ENCODE results near the gene PDSS2. TPM values are rescaled to one million over a fixed set of nuclear protein-coding genes. Genes with fewer than 3 reads are reported as not detected.
"Not testable (repeated sequence)": the region's sequence is repeated elsewhere in the genome, so short reads cannot be mapped to it uniquely, and the experiment has no call there.

Gene PDSS2
- total RNA-seq, 2 experiments from 2014 or later: 13.7 to 14.1 TPM

GRCh38 chr6:107443608-107444267, 15.6 kb downstream of the PDSS2 start:
- Mint-ChIP-seq H3K4me3 (no peak overlapping the region), H3K27ac (no peak overlapping the region)

GRCh38 chr6:107442938-107443607, 16.3 kb downstream of the PDSS2 start:
- Mint-ChIP-seq H3K36me3 (peaks cover 30% of the 10 kb centered on the region), H3K27ac (no peak overlapping the region), H3K27me3 (no peaks in the 10 kb centered on the region), H3K4me3 (no peak overlapping the region), H3K9me3 (peaks cover 6% of the 10 kb centered on the region), H3K4me1 (peaks cover 14% of the 10 kb centered on the region)
- no peak for DNase-seq

More at GRCh38 chr6:107443608-107444267, 15.6 kb downstream of the PDSS2 start:
- Mint-ChIP-seq H3K9me3 (peaks cover 12% of the 10 kb centered on the region), H3K4me1 (peaks cover 14% of the 10 kb centered on the region), H3K36me3 (peaks cover 35% of the 10 kb centered on the region), H3K27me3 (no peaks in the 10 kb centered on the region)
- no peak for DNase-seq

DNA sequence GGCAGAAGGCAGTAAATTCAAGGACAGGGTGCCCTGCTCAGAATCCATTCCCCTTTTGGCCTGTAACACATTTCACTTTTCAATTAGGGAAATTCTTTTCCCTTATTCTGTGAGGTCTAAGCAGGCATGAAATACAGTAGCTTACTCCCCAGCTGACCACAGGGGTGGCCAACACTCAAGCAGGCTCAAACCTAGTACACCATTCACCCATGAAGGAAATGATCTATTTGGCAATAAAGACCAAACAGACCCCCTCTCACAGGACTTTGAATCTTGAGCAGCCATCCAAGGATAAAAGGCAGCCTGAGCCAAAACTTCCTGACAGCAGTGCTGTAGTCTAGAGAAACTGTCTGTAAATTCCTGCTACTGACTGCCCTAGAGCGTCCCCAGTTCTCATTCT, 17.7 kb downstream of the PDSS2 start:
- Mint-ChIP-seq H3K36me3 (peaks cover 17% of the 10 kb centered on the region), H3K27ac (no peak overlapping the region), H3K4me1 (peaks cover 18% of the 10 kb centered on the region), H3K4me3 (no peak overlapping the region), H3K9me3 (peaks cover 1% of the 10 kb centered on the region), H3K27me3 (no peaks in the 10 kb centered on the region)
- no peak for DNase-seq

GRCh38 chr6:107440936-107441335, 18.4 kb downstream of the PDSS2 start:
- peaks cover 20% of the 10 kb centered on the region for H3K4me1 Mint-ChIP-seq

DNA sequence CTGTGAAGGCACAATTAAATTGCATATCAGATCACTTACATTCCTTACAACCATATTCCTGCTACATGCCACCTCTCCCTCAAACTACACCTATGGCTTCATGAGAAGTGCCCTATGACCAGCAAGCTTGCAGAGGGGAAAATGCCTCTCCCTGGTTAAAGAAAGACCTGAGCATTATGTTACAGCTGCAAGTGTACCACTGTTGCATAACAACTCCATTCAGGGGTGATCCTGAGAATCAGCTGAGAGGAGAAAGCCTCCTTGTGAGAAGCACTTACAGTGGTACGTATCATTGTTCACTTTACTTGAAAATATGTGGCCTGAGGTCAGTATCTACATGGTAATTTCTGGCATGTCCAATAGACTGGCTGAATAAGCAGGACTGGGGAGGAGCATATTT, 20.0 kb downstream of the PDSS2 start:
- Mint-ChIP-seq H3K27ac (no peak overlapping the region), H3K36me3 (peaks cover 7% of the 10 kb centered on the region), H3K27me3 (no peaks in the 10 kb centered on the region), H3K4me3 (no peak overlapping the region), H3K4me1 (peaks cover 23% of the 10 kb centered on the region), H3K9me3 (no peaks in the 10 kb centered on the region)
- no peak for DNase-seq

More at GRCh38 chr6:107440936-107441335, 18.4 kb downstream of the PDSS2 start:
- Mint-ChIP-seq H3K36me3 (peaks cover 11% of the 10 kb centered on the region), H3K27ac (no peak overlapping the region), H3K4me3 (no peak overlapping the region), H3K27me3 (no peaks in the 10 kb centered on the region), H3K9me3 (no peaks in the 10 kb centered on the region)
- no peak for DNase-seq

DNA sequence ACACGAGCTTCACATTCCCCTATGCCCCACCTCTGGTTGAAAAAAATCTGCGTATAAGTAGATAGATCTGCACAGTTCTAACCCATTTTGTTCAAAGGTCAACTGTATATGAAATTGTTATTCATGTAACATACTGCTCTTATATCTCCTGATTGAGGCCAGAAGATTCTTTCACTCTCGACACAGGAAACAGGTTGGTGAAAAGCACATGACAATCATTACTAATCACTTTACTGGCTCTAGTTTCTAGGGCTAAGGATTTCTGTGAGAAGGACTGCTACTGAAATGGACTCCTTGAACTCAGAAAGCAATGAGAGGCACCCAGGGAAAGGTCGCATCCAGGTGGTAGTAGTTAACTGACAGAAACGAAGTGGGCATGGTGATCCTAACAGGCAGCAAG, 21.7 kb downstream of the PDSS2 start:
- H3K4me1 Mint-ChIP-seq: peaks cover 20% of the 10 kb centered on the region
- peaks cover 10% of the 10 kb centered on the region for H3K9me3 Mint-ChIP-seq
- H3K27ac Mint-ChIP-seq: no peak overlapping the region
- no peak overlapping the region for H3K4me3 Mint-ChIP-seq
- peaks cover 18% of the 10 kb centered on the region for H3K36me3 Mint-ChIP-seq
- DNase-seq: no peak
- no peaks in the 10 kb centered on the region for H3K27me3 Mint-ChIP-seq

GRCh38 chr6:107436881-107437280, 22.5 kb downstream of the PDSS2 start:
- no peaks in the 10 kb centered on the region for H3K27me3 Mint-ChIP-seq
- H3K4me3 Mint-ChIP-seq: no peak overlapping the region
- DNase-seq: no peak
- H3K4me1 Mint-ChIP-seq: peaks cover 20% of the 10 kb centered on the region
- H3K9me3 Mint-ChIP-seq: peaks cover 10% of the 10 kb centered on the region
- H3K27ac Mint-ChIP-seq: no peak overlapping the region
- peaks cover 18% of the 10 kb centered on the region for H3K36me3 Mint-ChIP-seq

GRCh38 chr6:107435798-107436197, 23.6 kb downstream of the PDSS2 start:
- no peak for DNase-seq
- Mint-ChIP-seq H3K27ac (no peak overlapping the region), H3K4me3 (no peak overlapping the region), H3K27me3 (no peaks in the 10 kb centered on the region), H3K9me3 (peaks cover 10% of the 10 kb centered on the region), H3K4me1 (peaks cover 14% of the 10 kb centered on the region), H3K36me3 (peaks cover 15% of the 10 kb centered on the region)

- peaks cover 19% of the 10 kb centered on the region for H3K36me3 Mint-ChIP-seq
Measured at GRCh38 chr6:107434812-107435211, 24.6 kb downstream of the PDSS2 start.

GRCh38 chr6:107425951-107426350, 33.4 kb downstream of the PDSS2 start:
- H3K27me3 Mint-ChIP-seq, H3K27ac Mint-ChIP-seq, H3K4me3 Mint-ChIP-seq, DNase-seq, H3K4me1 Mint-ChIP-seq: not testable (repeated sequence)
- H3K9me3 Mint-ChIP-seq: peaks cover 16% of the 10 kb centered on the region
- peaks cover 41% of the 10 kb centered on the region for H3K36me3 Mint-ChIP-seq

More at GRCh38 chr6:107434812-107435211, 24.6 kb downstream of the PDSS2 start:
- Mint-ChIP-seq H3K4me3 (no peak overlapping the region), H3K4me1 (peaks cover 14% of the 10 kb centered on the region), H3K27me3 (no peaks in the 10 kb centered on the region), H3K9me3 (peaks cover 10% of the 10 kb centered on the region), H3K27ac (no peak overlapping the region)
- no peak for DNase-seq

DNA sequence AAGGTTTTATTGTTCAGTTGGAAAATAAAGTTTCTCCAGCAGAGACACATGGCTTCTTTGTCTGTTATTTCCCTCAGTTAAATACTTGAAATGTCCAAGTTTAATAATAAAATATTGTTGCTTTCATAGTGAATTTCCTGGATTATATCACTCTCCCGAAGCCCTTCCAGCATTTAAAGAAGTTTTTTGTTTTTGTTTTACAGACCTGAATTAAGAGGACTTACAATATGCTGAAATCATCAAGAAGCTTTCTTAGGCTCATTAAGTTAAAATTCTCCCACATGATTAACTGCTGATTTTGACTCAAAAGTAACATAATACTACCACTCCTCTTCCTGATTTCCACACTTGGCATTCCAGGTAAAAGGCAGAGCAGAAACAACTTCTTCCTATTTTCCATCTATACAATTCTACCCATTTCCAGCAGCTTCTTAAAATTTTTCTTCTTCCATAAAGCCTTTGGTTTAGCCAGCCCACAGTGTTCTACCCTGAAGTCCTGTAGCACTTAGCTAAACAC, 35.8 kb downstream of the PDSS2 start:
- H3K9me3 Mint-ChIP-seq: peaks cover 16% of the 10 kb centered on the region

GRCh38 chr6:107421696-107422256, 37.6 kb downstream of the PDSS2 start:
- H3K36me3 Mint-ChIP-seq: peaks cover 28% of the 10 kb centered on the region
- H3K27me3 Mint-ChIP-seq: no peaks in the 10 kb centered on the region
- H3K27ac Mint-ChIP-seq: no peak overlapping the region
- H3K9me3 Mint-ChIP-seq: peaks cover 11% of the 10 kb centered on the region
- DNase-seq: no peak
- H3K4me3 Mint-ChIP-seq: no peak overlapping the region
- H3K4me1 Mint-ChIP-seq: peaks cover 14% of the 10 kb centered on the region

More for the DNA sequence above, 35.8 kb downstream of the PDSS2 start:
- H3K4me3 Mint-ChIP-seq: no peak overlapping the region
- peaks cover 12% of the 10 kb centered on the region for H3K4me1 Mint-ChIP-seq
- H3K27me3 Mint-ChIP-seq: no peaks in the 10 kb centered on the region
- H3K36me3 Mint-ChIP-seq: peaks cover 34% of the 10 kb centered on the region
- DNase-seq: no peak
- H3K27ac Mint-ChIP-seq: no peak overlapping the region

DNA sequence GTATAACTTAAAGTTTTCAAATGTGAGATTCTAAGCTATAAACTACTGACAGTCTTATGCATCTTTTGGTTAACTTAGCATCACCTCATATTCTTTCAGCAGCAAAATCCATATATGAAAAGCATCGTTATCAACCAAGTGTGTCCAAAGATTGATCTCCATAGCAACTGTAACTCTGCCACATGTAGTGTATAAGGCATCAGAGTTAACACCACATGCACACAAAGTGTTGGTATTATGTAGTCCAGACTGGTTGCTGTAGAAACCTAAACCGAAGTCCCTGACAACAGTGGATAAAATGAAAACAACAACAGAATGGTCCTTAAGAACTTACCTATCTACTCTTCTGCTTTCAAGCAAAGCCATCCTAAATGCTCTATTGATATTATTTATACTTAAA, 39.6 kb downstream of the PDSS2 start:
- no peak overlapping the region for H3K4me3 Mint-ChIP-seq
- H3K27ac Mint-ChIP-seq: no peak overlapping the region
- H3K4me1 Mint-ChIP-seq: peaks cover 15% of the 10 kb centered on the region
- H3K27me3 Mint-ChIP-seq: no peaks in the 10 kb centered on the region
- peaks cover 2% of the 10 kb centered on the region for H3K9me3 Mint-ChIP-seq
- DNase-seq: no peak
- peaks cover 12% of the 10 kb centered on the region for H3K36me3 Mint-ChIP-seq

GRCh38 chr6:107418118-107418517, 41.2 kb downstream of the PDSS2 start:
- Mint-ChIP-seq H3K4me3 (no peak overlapping the region), H3K36me3 (peaks cover 14% of the 10 kb centered on the region), H3K4me1 (peaks cover 17% of the 10 kb centered on the region), H3K27me3 (no peaks in the 10 kb centered on the region), H3K9me3 (no peaks in the 10 kb centered on the region), H3K27ac (no peak overlapping the region)
- no peak for DNase-seq

- no peak overlapping the region for H3K27ac Mint-ChIP-seq
- H3K27me3 Mint-ChIP-seq: no peaks in the 10 kb centered on the region
- no peak for DNase-seq
- no peaks in the 10 kb centered on the region for H3K9me3 Mint-ChIP-seq
- peaks cover 14% of the 10 kb centered on the region for H3K36me3 Mint-ChIP-seq
- H3K4me3 Mint-ChIP-seq: no peak overlapping the region
- H3K4me1 Mint-ChIP-seq: peaks cover 14% of the 10 kb centered on the region
Measured at GRCh38 chr6:107416145-107416544, 43.2 kb downstream of the PDSS2 start.

Measured in activated naive CD8-positive, alpha-beta T cell treated with anti-CD3 and anti-CD28 coated beads for 36 hours (primary cell).